Skeletal muscle tissue (tissue), 4 donors: ENCODE measurements around the gene FOXO3. TPM values are rescaled to one million over a fixed set of nuclear protein-coding genes. Genes with fewer than 3 reads are reported as not detected.

Experiments
- H3K27ac ChIP-seq: one replicate; pipeline ENCODE4 v1.7.0; 2013; ENCODE audit warnings: mild to moderate bottlenecking, low read depth, low read length, inconsistent platforms
- H3K27me3 ChIP-seq, 3 donors: one replicate each; pipeline ENCODE4 v1.7.0; 2013; ENCODE audit warnings: low read length in 3 of 3; ENCODE audit not compliant: control insufficient read depth in 3 of 3, insufficient read depth in 3 of 3
- H3K36me3 ChIP-seq, 3 donors: one replicate each; pipeline ENCODE4 v1.7.0; 2013; ENCODE audit warnings: low read length in 3 of 3; ENCODE audit not compliant: control insufficient read depth in 3 of 3, insufficient read depth in 3 of 3
- H3K4me1 ChIP-seq, 3 donors: one replicate each; pipeline ENCODE4 v1.7.0; 2013; ENCODE audit warnings: low read length in 3 of 3, mild to moderate bottlenecking in 3 of 3; ENCODE audit not compliant: control insufficient read depth in 3 of 3, insufficient read depth in 3 of 3
- H3K4me3 ChIP-seq, 3 donors: one replicate each; pipeline ENCODE4 v1.7.0; 2013; ENCODE audit warnings: low read length in 3 of 3
- H3K9ac ChIP-seq, 3 donors: one replicate each; pipeline ENCODE4 v1.7.0; 2013; ENCODE audit warnings: low read length in 3 of 3, mild to moderate bottlenecking in 3 of 3, moderate library complexity in 2 of 3, low read depth in 1 of 3
- H3K9me3 ChIP-seq, 3 donors: one replicate each; pipeline ENCODE4 v1.7.0; 2013; ENCODE audit warnings: low read length in 3 of 3; ENCODE audit not compliant: control insufficient read depth in 3 of 3
- total RNA-seq: library from RNA; depleted of rRNA; stranded (reverse); fragments of >200 nt; gene quantifications from one replicate; pipeline ENCODE4 v1.2.3, GENCODE V29; 2014
- donor health status: Osteomylitis.

FOXO3 gene
- 30.8 TPM for total RNA-seq

DNA sequence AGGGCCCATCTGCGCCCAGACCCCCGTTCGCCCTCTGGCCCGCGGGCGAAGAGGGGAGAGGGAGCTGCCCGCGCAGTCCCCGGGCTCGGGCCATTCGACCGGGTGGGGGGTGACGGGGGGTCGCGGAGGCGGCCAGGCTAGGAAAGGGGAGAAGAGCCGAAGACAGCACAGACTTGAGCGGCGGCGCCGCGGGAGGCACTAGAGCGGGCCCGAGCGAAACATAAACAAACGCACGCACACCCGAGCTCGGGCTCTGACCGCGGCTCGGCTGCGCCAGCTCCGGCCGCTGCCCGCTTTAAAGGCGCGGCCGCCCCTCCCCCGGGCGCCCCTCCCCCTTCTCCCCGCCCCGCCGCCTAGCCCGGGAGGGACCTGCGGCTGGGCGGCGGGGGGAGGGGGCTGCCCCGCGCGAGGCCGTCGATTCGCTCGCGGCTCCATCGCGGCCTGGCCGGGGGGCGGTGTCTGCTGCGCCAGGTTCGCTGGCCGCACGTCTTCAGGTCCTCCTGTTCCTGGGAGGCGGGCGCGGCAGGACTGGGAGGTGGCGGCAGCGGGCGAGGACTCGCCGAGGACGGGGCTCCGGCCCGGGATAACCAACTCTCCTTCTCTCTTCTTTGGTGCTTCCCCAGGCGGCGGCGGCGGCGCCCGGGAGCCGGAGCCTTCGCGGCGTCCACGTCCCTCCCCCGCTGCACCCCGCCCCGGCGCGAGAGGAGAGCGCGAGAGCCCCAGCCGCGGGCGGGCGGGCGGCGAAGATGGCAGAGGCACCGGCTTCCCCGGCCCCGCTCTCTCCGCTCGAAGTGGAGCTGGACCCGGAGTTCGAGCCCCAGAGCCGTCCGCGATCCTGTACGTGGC lies at the start of gene FOXO3:
Gene FOXO3 (plus strand): TSS at position 455 of the 846 bp plus-strand sequence. CDS start 292 bp downstream, at position 747.
- H3K27me3 ChIP-seq: no peaks in the 10 kb centered on the region
- H3K4me1 ChIP-seq: peaks cover 48 to 54% (median 53%) of the 10 kb centered on the region in 3 donors
- peaks cover 0 to 5% (median 3%) of the 10 kb centered on the region in 3 donors for H3K36me3 ChIP-seq

DNA sequence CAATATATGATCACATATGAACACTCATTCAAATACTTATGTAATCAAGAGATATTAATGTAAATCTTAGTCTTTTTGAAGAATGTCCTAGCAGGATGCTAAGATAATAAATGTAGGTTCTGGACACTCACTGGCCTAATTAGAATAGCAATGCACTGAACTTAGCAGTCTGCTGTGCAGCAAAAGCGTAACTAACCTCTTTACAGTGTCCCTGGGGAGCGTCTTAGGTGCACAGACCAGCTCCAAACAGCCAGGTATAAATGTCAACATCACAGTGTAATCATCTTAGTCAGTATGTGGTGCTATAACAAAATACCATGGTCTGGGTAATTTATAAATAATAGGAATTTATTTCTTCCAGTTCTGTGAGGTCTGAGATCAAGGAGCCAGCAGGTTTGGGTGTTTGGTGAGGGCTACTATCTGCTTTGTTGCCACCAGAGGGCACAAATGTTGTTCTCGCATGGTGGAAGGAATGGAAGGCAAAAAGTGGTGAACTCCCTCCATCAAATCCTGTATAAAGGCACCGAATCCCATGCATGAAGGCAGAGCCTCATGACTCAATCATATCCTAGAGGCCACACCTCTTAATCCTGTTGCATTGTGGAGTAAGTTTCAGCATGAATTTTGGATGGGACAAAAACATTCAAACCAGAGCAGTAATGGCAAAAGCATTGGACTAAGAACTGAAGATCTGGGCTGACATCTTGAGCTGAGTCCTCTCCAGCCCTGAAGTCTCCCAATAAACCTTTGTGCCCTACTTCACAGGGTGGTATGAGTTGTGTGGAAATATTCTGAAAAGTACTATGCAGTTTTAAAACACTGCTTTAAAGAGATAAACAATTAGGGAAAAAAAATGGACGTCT lies 41.8 kb upstream of the FOXO3 start:
- Histone ChIP-seq H3K27me3 (no peaks in the 10 kb centered on the region), H3K9me3 (no peaks in the 10 kb centered on the region), H3K36me3 (peaks cover 4 to 7% (median 6%) of the 10 kb centered on the region in 3 donors), H3K9ac (no peak overlapping the region), H3K4me3 (no peak overlapping the region), H3K27ac (no peak overlapping the region), H3K4me1 (no peaks in the 10 kb centered on the region)

More for the DNA sequence above, at the start of gene FOXO3:
- Histone ChIP-seq H3K27ac (peak within 1 kb of the TSS; percentile 100), H3K4me3 (peak within 1 kb of the TSS; percentile 88 to 98 (median 92)), H3K9ac (peak within 1 kb of the TSS; percentile 95 to 99 (median 96)), H3K9me3 (no peaks in the 10 kb centered on the region)

DNA sequence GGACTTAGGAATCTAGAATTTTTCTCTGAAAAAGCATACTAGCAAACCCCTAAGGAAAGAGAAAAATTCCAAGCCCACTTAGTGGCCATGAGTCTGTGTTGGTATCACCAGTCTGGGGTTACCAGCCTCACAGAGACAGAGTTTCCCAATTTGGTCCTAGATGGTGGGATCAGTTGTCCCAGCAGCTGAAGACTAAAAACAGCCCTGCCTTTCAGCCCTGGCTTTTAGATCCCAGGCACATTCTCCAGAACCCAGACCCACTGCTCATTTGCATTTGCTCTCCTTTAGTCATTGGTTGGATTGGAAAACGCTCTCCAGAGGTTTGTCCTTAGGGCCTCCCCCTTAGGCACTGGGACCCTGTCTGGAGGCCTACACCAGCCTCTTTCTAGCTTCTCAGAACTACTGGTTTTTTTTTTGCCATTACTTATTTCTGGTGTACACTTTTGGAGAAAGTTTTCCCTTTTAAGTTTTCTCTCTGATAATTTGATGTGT lies 39.1 kb upstream of the FOXO3 start:
- Histone ChIP-seq H3K27ac (no peak overlapping the region), H3K27me3 (no peaks in the 10 kb centered on the region), H3K4me1 (no peaks in the 10 kb centered on the region), H3K4me3 (no peak overlapping the region), H3K9ac (no peak overlapping the region), H3K36me3 (peaks cover 4 to 7% (median 6%) of the 10 kb centered on the region in 3 donors), H3K9me3 (no peaks in the 10 kb centered on the region)

DNA sequence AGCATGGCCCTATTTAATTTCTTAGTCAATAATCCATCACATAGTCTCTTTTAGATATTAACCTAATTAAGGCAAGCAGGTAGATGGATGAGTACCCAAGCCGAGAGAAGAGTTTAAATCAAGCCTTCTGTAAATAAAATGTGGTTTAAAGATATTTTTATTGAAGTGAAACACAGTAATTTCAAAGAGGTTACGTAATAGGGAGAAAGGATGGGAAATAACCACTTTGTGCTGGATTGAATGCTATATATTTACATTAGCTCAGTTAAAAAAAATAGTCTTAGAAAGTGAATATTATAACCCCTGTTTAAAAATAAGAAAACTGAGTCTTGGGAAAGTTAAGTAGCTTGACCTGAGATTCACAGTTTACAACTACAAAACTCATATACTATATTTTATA lies 37.0 kb upstream of the FOXO3 start:
- H3K4me3 ChIP-seq: no peak overlapping the region
- no peaks in the 10 kb centered on the region for H3K27me3 ChIP-seq
- no peaks in the 10 kb centered on the region for H3K4me1 ChIP-seq
- no peak overlapping the region for H3K27ac ChIP-seq
- H3K36me3 ChIP-seq: peaks cover 4 to 7% (median 6%) of the 10 kb centered on the region in 3 donors
- no peaks in the 10 kb centered on the region for H3K9me3 ChIP-seq
- H3K9ac ChIP-seq: no peak overlapping the region

DNA sequence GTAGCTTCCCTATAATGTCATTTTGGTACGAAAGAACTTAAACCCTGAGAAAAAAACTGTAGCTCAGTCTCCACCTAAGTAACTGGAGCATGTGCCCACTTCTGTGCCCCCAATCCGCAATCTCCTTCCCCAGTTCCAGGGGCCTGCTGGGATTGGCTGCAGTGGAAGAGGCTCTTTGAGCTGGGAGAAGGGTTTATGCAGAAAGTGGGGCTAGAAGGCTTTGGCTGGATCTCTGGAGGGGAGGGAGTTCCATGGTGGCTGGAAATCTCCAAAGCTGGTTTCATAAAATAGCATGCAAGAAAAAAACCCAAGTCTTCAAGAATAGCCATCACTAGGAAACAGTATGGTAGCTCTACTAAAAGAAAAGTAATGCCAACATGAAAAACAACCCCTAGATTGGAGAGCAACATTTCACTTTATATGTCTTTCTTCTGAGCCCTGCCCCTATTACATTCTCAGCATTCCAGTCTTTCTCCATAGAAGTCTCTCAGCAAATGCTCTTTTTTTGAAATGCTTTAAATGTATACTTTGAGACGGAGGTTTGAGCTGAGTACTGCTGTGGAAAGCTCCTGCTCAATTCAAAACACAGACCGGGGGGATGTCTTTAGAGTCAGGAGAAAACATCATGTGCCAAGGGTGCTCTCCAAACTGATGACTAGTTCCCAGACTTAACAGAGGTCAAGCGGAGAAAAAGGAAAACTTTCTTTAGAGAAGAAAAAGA lies 36.0 kb upstream of the FOXO3 start:
- H3K36me3 ChIP-seq: peaks cover 4 to 7% (median 6%) of the 10 kb centered on the region in 3 donors
- H3K4me1 ChIP-seq: no peaks in the 10 kb centered on the region
- no peak overlapping the region for H3K4me3 ChIP-seq
- no peak overlapping the region for H3K27ac ChIP-seq
- no peak overlapping the region for H3K9ac ChIP-seq
- no peaks in the 10 kb centered on the region for H3K9me3 ChIP-seq
- H3K27me3 ChIP-seq: no peaks in the 10 kb centered on the region

DNA sequence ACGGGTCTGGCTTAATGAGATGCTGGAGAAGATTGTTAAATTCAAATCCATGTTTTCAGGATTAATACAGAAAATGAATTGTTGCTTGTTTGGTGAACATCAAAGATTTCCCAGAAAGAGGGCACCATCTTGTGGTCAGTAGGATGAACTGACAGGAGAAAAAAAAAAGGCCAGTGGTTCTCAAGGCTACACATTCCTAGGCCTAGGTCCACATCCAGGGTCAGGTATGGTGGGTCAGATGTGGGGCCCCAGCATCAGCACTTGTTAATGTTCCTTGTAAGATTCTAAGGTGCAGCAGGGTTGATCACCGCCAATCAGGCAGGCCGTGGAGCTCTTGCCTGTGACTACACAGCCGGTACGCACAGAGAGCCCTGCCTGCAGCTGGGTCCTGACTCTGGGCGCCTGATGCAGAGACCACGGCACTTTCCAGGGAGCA lies 34.0 kb upstream of the FOXO3 start:
- H3K27ac ChIP-seq: no peak overlapping the region
- no peaks in the 10 kb centered on the region for H3K4me1 ChIP-seq
- no peaks in the 10 kb centered on the region for H3K9me3 ChIP-seq
- no peak overlapping the region for H3K9ac ChIP-seq
- H3K27me3 ChIP-seq: no peaks in the 10 kb centered on the region
- H3K4me3 ChIP-seq: no peak overlapping the region
- peaks cover 0 to 3% (median 0%) of the 10 kb centered on the region in 3 donors for H3K36me3 ChIP-seq

DNA sequence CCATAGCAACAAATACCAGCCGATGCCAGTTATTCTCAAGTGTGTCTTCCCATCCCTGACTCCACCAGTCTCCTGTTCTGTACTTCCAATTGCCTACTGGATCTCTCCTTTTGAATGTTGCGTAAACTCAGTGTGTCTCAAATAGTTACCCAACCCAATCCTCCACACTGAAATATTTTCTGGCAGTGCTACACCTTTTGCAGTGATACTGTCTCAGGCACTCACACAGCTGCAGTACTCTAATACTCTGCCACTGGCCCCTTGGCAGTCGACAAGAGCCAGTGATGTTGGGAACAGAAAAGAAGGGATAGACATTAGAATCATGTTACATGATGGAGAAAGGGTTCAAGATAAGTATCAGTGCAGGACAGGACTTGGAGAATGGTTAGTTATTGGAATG lies 31.8 kb upstream of the FOXO3 start:
- no peaks in the 10 kb centered on the region for H3K36me3 ChIP-seq
- H3K27me3 ChIP-seq: no peaks in the 10 kb centered on the region
- no peaks in the 10 kb centered on the region for H3K9me3 ChIP-seq
- H3K4me1 ChIP-seq: no peaks in the 10 kb centered on the region
- H3K27ac ChIP-seq: no peak overlapping the region
- no peak overlapping the region for H3K4me3 ChIP-seq
- H3K9ac ChIP-seq: no peak overlapping the region

DNA sequence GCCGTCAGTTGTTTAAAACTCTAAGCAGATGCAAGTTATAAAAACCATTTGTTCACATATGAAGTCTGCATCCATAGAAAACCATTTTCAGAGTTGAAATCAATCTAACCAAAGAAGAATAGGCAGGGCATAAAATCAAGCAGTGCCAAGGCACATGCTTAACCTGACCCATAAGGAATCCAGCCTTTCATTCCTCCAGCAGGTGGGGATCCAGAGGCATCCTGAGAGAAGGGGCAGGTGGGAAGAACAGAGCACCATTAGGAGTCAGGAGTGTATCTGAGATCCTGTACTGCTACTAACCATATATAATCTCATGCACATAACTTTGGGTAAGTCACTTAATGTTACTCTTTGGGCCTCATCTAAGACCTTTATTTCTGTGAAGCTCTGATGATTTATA lies 29.4 kb upstream of the FOXO3 start:
- Histone ChIP-seq H3K4me3 (no peak overlapping the region), H3K36me3 (no peaks in the 10 kb centered on the region), H3K4me1 (no peaks in the 10 kb centered on the region), H3K27ac (no peak overlapping the region), H3K9ac (no peak overlapping the region), H3K9me3 (no peaks in the 10 kb centered on the region), H3K27me3 (peaks cover 0 to 4% (median 0%) of the 10 kb centered on the region in 3 donors)

DNA sequence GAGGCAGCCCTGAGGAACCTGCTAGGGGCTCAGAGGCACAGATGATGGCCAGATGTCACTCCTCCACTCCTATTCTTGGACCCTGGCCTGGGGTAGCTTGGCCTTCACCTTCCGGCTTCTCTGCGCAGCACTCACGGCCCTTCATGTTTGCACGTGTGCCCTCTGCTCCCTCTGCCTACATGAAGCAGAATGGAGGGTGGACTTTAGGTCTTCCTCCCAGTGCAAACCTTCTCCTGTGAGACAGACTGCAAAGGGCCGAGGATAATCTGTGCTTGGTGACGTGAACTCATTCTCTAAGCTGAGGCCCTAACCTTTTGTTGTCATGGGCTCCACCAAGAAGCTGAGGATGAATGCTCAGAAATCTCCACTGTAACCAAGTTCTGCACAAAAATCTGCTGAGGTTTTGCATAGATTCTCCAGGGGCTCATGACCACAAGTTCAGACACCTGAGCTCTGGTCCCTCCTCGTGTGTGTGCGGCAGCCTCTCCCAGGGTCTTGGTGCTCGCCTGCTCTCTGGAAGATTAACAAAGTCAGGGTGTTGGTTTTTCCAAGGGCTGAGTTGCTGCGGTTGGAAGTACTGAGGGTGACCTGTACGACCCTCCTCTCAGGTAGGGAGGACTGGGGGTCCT lies 25.5 kb upstream of the FOXO3 start:
- Histone ChIP-seq H3K36me3 (no peaks in the 10 kb centered on the region), H3K27ac (no peak overlapping the region), H3K9me3 (no peaks in the 10 kb centered on the region), H3K9ac (no peak overlapping the region), H3K4me1 (no peaks in the 10 kb centered on the region), H3K4me3 (no peak overlapping the region), H3K27me3 (peaks cover 0 to 4% (median 0%) of the 10 kb centered on the region in 3 donors)
